ENCODE data around the gene ZBTB25.

The ZBTB25 gene

GRCh38 chr14:64461221-64461620 is 42.4 kb downstream of the ZBTB25 start:
- Mint-ChIP-seq H3K27ac (peak overlapping the region; percentile 92), H3K9me3 (no peaks in the 10 kb centered on the region), H3K27me3 (peaks cover 27% of the 10 kb centered on the region), H3K4me3 (no peak overlapping the region), H3K36me3 (ENCODE audit: low read depth) (peaks cover 23% of the 10 kb centered on the region), H3K4me1 (ENCODE audit: low read depth) (peaks cover 61% of the 10 kb centered on the region)
- intact Hi-C loops (cut with micrococcal nuclease) = no loop called here

- Mint-ChIP-seq H3K4me1 (ENCODE audit: low read depth) (peaks cover 61% of the 10 kb centered on the region), H3K27me3 (peaks cover 13% of the 10 kb centered on the region), H3K27ac (peak overlapping the region; percentile 92), H3K9me3 (no peaks in the 10 kb centered on the region), H3K4me3 (no peak overlapping the region), H3K36me3 (ENCODE audit: low read depth) (peaks cover 34% of the 10 kb centered on the region)
- intact Hi-C loops (cut with micrococcal nuclease) = no loop called here
These were observed 44.1 kb downstream of the ZBTB25 start for GRCh38 chr14:64459405-64460136.

DNA sequence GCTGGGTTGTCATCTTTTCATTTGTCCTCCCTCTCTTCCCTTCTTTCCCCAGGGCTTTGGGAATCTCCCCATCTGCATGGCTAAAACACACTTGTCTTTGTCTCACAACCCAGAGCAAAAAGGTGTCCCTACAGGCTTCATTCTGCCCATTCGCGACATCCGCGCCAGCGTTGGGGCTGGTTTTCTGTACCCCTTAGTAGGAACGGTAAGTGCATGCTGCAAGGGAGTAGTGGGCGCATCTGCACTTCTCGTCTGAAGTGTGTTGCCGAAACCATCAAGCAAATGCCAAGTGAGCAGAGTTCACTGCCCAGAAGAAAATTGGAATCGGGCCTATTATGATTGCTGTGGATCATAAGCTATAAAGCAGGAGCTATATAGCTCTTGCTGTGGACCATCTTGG is 49.0 kb downstream of the ZBTB25 start:
- intact Hi-C loops (cut with micrococcal nuclease) = no loop called here
- Mint-ChIP-seq H3K27me3 (no peaks in the 10 kb centered on the region), H3K4me3 (no peak overlapping the region), H3K9me3 (no peaks in the 10 kb centered on the region), H3K36me3 (ENCODE audit: low read depth) (peaks cover 62% of the 10 kb centered on the region), H3K4me1 (ENCODE audit: low read depth) (peaks cover 39% of the 10 kb centered on the region), H3K27ac (no peak overlapping the region)

- H3K4me3 Mint-ChIP-seq = no peak overlapping the region
- no peaks in the 10 kb centered on the region for H3K27me3 Mint-ChIP-seq
- peaks cover 9% of the 10 kb centered on the region for H3K4me1 Mint-ChIP-seq (ENCODE audit: low read depth)
- no peak overlapping the region for H3K27ac Mint-ChIP-seq
- intact Hi-C loops (cut with micrococcal nuclease) = no loop called here
- no peaks in the 10 kb centered on the region for H3K9me3 Mint-ChIP-seq
- peaks cover 66% of the 10 kb centered on the region for H3K36me3 Mint-ChIP-seq (ENCODE audit: low read depth)
These were observed 53.4 kb downstream of the ZBTB25 start for GRCh38 chr14:64450255-64450654.

DNA sequence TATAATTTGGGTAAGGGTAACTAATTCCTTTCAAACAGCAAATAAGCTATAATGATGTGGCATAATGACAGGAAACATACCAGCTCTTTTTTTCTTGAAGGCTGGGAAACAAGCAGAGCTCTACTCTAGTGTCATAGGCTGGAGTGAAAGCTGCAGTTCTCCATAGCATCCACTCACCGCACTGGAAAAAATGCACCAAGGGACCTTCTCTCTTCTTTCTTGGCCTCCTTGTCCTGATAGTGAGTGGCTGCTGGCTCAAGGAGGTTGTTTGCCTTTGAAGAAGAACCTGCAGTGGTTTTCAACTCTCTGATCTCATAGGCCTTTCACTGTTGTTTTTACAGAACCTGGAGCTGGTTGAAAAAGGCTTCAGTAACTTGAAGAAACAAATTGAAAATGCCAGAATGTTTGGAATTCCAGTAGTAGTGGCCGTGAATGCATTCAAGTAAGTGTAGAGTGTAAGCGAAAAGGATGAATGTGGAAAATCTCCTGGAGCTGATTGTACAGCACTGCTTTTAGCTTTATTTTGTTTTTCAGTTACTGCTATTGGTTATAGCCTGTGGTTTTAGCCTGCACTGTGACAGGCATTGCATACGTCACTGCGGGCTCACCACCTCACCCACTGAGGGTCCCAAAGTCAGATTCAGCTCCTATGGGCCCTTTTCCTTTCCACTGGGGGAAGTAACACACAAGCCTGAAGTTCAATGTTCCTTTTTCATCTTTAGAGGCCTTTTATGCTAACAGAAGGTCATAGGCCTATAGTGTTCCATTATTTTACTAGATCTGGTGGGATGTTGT is 55.6 kb downstream of the ZBTB25 start:
- H3K9me3 Mint-ChIP-seq = no peaks in the 10 kb centered on the region
- no peaks in the 10 kb centered on the region for H3K27me3 Mint-ChIP-seq
- H3K36me3 Mint-ChIP-seq (ENCODE audit: low read depth) = peaks cover 63% of the 10 kb centered on the region
- no peak overlapping the region for H3K27ac Mint-ChIP-seq
- intact Hi-C loops (cut with micrococcal nuclease) = no loop called here
- H3K4me3 Mint-ChIP-seq = no peak overlapping the region
- peaks cover 25% of the 10 kb centered on the region for H3K4me1 Mint-ChIP-seq (ENCODE audit: low read depth)

GRCh38 chr14:64444984-64445845 is 58.4 kb downstream of the ZBTB25 start:
- H3K36me3 Mint-ChIP-seq (ENCODE audit: low read depth) = peaks cover 69% of the 10 kb centered on the region

GRCh38 chr14:64444140-64444539 is 59.5 kb downstream of the ZBTB25 start:
- intact Hi-C loops (cut with micrococcal nuclease) = no loop called here
- Mint-ChIP-seq H3K4me3 (no peak overlapping the region), H3K36me3 (ENCODE audit: low read depth) (peaks cover 69% of the 10 kb centered on the region), H3K9me3 (no peaks in the 10 kb centered on the region), H3K4me1 (ENCODE audit: low read depth) (peaks cover 25% of the 10 kb centered on the region), H3K27me3 (no peaks in the 10 kb centered on the region), H3K27ac (peak overlapping the region; percentile 6)

More at GRCh38 chr14:64444984-64445845, 58.4 kb downstream of the ZBTB25 start:
- Mint-ChIP-seq H3K4me3 (no peak overlapping the region), H3K4me1 (ENCODE audit: low read depth) (peaks cover 25% of the 10 kb centered on the region), H3K9me3 (no peaks in the 10 kb centered on the region), H3K27ac (peak overlapping the region; percentile 6), H3K27me3 (no peaks in the 10 kb centered on the region)
- intact Hi-C loops (cut with micrococcal nuclease) = no loop called here

- no peak overlapping the region for H3K27ac Mint-ChIP-seq
These were observed 61.2 kb downstream of the ZBTB25 start for GRCh38 chr14:64442300-64442988.

GRCh38 chr14:64440494-64440893 is 63.1 kb downstream of the ZBTB25 start:
- intact Hi-C loops (cut with micrococcal nuclease) = no loop called here
- Mint-ChIP-seq H3K4me1 (ENCODE audit: low read depth) (peaks cover 16% of the 10 kb centered on the region), H3K27me3 (no peaks in the 10 kb centered on the region), H3K4me3 (no peak overlapping the region), H3K27ac (no peak overlapping the region), H3K9me3 (no peaks in the 10 kb centered on the region), H3K36me3 (ENCODE audit: low read depth) (peaks cover 92% of the 10 kb centered on the region)

More at GRCh38 chr14:64442300-64442988, 61.2 kb downstream of the ZBTB25 start:
- peaks cover 73% of the 10 kb centered on the region for H3K36me3 Mint-ChIP-seq (ENCODE audit: low read depth)
- H3K4me1 Mint-ChIP-seq (ENCODE audit: low read depth) = peaks cover 16% of the 10 kb centered on the region
- no peaks in the 10 kb centered on the region for H3K27me3 Mint-ChIP-seq
- intact Hi-C loops (cut with micrococcal nuclease) = no loop called here
- no peaks in the 10 kb centered on the region for H3K9me3 Mint-ChIP-seq
- no peak overlapping the region for H3K4me3 Mint-ChIP-seq

DNA sequence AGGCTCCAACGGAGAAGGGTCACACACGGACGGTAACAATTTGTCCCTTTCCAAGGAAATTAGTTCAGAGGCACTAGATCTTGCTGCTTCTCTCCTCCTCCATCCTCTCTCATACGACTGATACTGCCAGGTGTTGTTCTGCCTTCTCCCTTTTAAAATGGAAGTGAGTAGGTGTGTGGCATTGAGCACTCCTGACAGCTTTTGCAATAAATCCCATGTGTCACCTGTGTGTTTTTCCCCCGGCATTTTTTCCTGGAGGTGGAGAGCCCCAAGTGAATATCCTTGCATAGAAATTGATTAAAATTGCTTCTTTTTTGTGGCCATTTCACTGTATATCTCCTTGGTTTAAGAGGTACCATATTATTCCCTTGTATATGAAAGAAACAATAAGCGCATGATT is 64.5 kb downstream of the ZBTB25 start:
- no peak overlapping the region for H3K4me3 Mint-ChIP-seq

DNA sequence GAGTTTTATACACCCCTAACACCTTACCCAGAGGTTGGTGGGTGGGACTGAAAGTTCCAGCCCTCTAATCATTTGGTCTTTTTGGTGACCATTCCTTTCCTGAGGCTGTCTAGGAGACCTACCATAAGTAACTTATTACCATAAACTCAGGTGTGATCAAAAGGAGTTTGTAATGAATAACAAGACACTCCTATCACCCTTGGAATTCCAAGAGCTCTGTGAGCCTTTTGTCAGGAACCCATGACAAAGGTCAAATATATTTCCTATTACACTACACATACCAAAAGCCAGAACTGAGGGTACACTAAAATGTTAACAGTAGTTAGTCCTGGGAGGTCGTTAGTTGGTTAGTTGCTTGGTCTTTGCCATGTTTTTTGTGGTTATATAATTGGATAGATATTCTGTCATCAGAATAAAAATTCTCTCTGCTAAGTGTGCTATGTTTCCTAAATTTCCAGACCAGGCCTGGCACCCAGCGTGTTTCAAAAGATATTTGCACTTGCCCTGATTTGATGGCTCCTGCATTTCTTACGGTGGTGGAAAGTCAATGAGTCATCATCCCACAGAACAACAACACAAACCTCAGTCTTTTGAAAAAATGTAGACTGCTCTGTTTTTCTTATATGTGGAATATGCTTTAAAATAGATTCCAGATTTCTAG is 65.3 kb downstream of the ZBTB25 start:
- Mint-ChIP-seq H3K36me3 (ENCODE audit: low read depth) (peaks cover 97% of the 10 kb centered on the region), H3K9me3 (no peaks in the 10 kb centered on the region), H3K4me1 (ENCODE audit: low read depth) (peaks cover under 1% of the 10 kb centered on the region), H3K4me3 (no peak overlapping the region), H3K27me3 (no peaks in the 10 kb centered on the region), H3K27ac (no peak overlapping the region)
- intact Hi-C loops (cut with micrococcal nuclease) = no loop called here

More for the DNA sequence above, 64.5 kb downstream of the ZBTB25 start:
- Mint-ChIP-seq H3K36me3 (ENCODE audit: low read depth) (peaks cover 97% of the 10 kb centered on the region), H3K27ac (no peak overlapping the region), H3K27me3 (no peaks in the 10 kb centered on the region), H3K4me1 (ENCODE audit: low read depth) (peaks cover 8% of the 10 kb centered on the region), H3K9me3 (no peaks in the 10 kb centered on the region)
- intact Hi-C loops (cut with micrococcal nuclease) = no loop called here

- Mint-ChIP-seq H3K36me3 (ENCODE audit: low read depth) (peaks cover 94% of the 10 kb centered on the region), H3K9me3 (no peaks in the 10 kb centered on the region), H3K27ac (no peak overlapping the region), H3K4me3 (no peak overlapping the region), H3K4me1 (ENCODE audit: low read depth) (no peaks in the 10 kb centered on the region), H3K27me3 (no peaks in the 10 kb centered on the region)
- intact Hi-C loops (cut with micrococcal nuclease) = no loop called here
These were observed 69.1 kb downstream of the ZBTB25 start for GRCh38 chr14:64434528-64434927.

DNA sequence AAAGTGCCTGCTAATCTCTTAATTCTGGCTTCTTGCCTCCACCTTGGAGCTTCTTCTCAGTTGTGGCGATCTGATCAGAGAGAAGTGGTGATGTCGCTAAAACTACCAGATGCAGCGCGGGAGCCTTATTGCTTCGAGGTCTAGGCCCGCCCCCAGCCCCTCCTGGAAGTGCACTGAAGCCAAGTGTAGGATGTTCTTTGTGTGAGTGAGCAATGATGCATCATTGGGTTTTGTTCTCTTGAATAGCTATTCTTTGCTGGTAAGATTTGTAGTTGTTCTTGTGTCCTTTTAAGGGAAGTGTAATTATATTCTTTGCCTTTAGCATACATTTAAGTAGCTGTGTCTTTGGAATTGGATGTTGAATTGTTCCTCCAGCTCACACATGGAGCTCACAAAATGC is 79.7 kb downstream of the ZBTB25 start:
- Mint-ChIP-seq H3K27ac (no peak overlapping the region), H3K9me3 (no peaks in the 10 kb centered on the region), H3K36me3 (ENCODE audit: low read depth) (peaks cover 100% of the 10 kb centered on the region), H3K27me3 (no peaks in the 10 kb centered on the region), H3K4me3 (no peak overlapping the region), H3K4me1 (ENCODE audit: low read depth) (no peaks in the 10 kb centered on the region)
- intact Hi-C loops (cut with micrococcal nuclease) = no loop called here

Measured in dendritic cell treated with granulocyte-macrophage colony-stimulating factor and Interleukin-4, amounts not matched to agents 40 ng/mL and 50 ng/mL, for 4 days (primary cell).